ENCODE measurements around the gene MYOD1.

DNA sequence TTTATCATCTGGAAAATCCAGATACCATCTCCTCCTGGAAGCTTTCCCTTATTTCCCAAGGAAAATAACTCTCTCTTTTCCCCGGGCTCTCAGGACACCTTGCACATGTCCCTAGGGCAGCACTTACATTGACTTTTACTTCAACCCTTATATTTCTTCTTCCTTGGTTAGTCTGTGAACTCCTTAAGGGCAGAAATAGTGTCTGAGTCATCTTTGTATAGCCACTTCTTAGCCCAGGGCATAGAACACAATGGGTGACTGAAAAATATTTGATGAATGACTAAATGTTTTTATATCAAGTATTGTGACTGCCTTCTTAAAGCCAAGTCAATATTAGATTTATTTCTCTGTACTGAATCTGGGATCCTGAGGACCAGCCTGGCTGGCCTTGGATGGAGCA is 45.4 kb upstream of the MYOD1 start:
- no peak for TF ChIP-seq POLR2AphosphoS5 (IDR thresholded peaks at IDR 0.05; ENCODE audit: borderline replicate concordance, low read depth, low read length)
- no peak for TF ChIP-seq EZH2 (IDR thresholded peaks at IDR 0.05)

All from SK-N-MC (cell line).